GM12874 (cell line): Measurements from ENCODE around the gene PURB.
A peak's percentile ranks its signal among the peaks of the same experiment; 100 is the strongest.

Experiments
- TF ChIP-seq, protein P1 (sequence below): IDR thresholded peaks from 2 replicates; pipeline ENCODE4 v1.5.1; 2011; ENCODE audit warnings: low read depth, mild to moderate bottlenecking, control low read depth, low read length, moderate library complexity; ENCODE audit not compliant: insufficient read depth

PURB gene

DNA sequence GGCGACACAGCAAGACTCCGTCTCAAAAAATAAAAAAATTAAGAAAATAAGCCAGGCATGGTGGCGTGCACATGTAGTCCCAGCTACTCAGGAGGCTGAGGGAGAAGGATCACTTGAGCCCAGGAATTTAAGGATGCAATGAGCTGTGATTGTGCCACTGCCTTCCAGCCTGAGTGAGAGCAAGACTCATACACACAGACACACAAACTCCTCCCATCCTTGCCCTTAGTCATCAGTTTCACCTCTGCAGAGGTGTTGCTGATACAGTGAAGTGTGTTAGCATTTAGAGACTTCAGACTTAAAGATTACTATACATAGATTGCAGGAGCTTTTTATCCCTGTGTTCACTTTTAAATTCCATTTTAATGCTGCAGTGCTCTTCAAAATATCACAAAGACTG, 31.9 kb downstream of the PURB start:
- TF ChIP-seq, protein P1, sequence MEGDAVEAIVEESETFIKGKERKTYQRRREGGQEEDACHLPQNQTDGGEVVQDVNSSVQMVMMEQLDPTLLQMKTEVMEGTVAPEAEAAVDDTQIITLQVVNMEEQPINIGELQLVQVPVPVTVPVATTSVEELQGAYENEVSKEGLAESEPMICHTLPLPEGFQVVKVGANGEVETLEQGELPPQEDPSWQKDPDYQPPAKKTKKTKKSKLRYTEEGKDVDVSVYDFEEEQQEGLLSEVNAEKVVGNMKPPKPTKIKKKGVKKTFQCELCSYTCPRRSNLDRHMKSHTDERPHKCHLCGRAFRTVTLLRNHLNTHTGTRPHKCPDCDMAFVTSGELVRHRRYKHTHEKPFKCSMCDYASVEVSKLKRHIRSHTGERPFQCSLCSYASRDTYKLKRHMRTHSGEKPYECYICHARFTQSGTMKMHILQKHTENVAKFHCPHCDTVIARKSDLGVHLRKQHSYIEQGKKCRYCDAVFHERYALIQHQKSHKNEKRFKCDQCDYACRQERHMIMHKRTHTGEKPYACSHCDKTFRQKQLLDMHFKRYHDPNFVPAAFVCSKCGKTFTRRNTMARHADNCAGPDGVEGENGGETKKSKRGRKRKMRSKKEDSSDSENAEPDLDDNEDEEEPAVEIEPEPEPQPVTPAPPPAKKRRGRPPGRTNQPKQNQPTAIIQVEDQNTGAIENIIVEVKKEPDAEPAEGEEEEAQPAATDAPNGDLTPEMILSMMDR: no peak

DNA sequence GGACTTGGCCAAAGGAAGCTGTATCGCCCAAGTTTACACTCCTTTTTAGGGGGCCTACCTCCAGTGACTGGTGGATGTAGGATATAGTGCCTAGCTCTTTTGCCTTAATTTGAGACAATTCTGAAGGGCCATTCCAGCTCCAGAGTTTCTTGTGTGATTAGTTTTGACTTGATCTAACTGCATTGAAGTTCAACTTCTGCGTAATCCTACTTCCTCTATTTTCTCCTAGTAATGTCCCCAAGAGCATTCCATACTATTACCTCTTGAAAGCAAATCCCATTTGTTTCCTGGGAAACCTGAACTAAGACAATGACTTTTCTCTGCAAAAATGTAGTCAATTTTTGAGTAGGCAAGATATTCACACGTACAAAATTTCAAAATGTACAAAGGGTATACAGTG, 32.7 kb downstream of the PURB start:
- TF ChIP-seq, protein P1: no peak

DNA sequence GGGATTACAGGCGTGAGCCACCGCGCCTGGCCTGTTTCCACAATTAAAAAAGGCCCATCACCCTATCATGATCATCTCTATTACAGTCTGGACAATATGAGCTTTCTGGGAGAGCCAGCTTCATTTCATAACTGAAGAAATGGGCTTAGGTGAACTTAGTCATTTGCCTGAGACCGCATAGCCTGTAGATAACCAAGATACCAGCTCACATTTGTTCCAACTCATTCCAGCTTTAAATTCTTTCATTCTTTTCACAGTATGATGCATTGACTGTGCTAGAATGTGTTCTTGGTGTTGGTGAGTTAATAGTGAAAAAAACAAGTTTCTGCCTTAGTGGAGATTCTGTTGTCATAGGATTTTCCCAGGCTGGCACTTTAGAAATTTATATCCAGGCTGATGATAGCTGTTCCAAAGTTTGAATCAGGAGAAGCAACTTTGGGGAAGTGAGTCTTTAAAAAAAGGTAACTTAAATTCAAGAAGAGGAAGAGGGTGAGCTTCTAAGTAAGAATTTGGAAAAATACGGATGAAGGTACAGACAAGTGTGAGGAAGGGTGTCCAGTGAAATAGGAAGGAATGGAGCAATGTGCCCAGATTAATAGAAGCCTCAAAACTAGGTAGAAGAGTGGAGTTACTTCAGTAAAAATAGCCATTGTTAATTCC, 35.3 kb downstream of the PURB start:
- TF ChIP-seq, protein P1: no peak

DNA sequence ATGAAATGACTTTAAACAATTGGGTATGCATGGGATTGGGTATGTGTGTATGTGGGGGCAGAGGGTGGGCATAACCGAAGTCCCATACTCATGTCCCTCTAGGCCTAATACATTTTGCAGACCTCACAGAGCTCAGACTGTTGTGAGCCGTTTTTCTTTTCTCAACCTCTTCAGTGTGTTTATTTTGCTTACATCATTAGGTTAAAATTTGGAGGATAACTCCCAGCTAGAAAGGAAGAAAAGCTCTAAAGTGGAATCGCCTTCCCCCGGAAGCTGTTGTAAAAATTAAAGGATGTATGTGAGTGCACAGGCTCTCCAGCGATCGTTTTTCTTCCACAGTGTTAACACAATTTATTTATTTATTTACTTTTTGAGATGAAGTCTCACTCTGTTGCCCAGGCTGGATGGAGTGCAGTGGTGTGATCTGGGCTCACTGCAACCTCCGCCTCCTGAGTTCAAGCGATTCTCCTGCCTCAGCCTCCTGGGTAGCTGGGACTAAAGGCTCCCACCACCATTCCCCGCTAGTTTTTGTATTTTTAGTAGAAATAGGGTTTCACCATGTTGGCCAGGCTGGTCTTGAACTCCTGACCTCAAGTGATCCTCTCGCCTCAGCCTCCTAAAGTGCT, 36.0 kb downstream of the PURB start:
- TF ChIP-seq, protein P1: no peak

DNA sequence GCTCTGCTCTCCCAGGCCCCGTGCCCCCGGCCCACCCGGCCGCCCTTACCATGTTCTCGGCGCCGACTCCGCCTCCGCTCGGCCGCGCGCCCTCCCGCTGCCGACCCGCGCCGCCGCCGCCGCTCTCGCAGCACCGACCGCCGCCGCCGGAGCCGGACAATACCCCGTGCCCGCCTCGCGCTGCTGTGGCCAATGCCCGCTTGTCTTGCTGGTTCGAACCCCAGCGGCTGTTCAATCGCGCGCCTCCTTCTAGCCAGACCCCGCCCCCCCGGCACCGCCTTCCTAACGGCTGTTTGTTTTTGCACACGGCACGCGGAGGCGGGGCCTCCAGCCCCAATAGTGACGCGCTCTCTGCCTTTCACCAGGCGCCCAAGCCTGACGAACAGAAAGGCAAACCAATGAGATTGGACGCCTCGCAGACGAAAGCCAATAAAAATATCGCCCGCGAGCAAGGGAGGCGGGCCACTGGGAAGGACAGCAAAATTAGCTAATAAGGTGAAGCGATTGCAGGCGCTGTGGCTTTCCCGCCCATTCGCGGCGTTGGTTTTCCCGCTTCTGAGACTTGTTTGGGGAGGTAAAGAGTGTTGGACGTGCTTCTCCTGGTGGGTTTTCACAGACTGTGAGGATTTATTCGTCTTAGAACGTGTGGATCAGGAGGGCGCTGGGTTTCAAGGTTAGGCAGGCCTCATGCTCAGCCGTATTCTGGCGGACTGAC, 37.3 kb downstream of the PURB start, which contains the start of gene H2AZ2:
H2AZ2 (minus strand) TSS at position 168 of the 715 bp plus-strand sequence; CDS start at position 52, 116 bp downstream.
- TF ChIP-seq, protein P1: no peak

DNA sequence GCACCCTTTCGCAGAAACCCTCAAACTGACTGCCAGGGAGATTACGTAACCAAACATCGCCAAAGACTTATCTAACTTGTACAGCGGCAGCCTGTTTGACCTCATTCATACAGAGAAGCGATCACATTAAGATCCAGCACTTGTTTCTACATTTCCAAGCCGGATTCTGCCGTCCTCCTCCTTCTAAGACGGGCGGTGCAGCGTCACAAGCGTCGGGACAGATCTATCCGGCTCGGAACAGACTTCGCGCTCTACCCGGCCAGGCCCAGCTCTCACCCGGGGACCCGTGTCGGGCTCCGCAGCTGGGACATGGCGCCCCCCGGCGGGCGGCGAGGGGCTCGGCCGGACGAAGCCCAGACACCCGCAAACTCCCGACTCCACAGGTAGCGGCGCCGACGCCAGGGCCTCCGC, 37.8 kb downstream of the PURB start:
- TF ChIP-seq, protein P1: peak; percentile 94

DNA sequence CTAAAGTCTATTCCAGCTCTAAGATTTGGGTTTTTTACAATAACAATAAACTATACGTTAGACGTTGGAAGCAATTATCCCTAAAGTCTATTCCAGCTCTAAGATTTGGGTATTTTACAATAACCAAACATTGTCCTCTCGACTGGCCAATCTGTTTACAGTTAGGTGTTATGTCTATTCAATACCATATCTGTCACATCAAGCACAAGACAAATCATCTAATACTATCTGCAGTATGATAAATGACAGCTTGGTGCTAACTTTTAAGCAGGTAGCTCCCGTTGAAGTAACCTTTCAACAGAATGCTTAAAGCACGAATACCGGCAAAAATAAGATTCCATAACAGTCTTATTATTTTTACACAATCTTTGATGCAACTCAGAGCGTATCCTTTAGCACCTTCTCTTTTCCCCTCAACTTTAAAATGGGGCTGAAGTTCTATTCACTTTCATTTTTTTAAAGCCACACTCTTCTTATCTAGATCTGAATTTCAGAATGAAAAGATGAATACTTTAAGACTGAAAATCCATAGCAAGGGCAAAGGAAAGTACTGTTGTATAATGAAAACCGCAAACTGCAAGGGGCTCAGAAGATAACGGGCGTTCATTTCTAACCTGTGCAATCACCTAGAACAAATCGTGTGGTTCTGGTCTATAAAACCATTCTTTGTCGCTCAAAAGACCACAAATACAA, 38.4 kb downstream of the PURB start:
- TF ChIP-seq, protein P1: no peak
